Measurements from ENCODE around the gene NDUFB7.

DNA sequence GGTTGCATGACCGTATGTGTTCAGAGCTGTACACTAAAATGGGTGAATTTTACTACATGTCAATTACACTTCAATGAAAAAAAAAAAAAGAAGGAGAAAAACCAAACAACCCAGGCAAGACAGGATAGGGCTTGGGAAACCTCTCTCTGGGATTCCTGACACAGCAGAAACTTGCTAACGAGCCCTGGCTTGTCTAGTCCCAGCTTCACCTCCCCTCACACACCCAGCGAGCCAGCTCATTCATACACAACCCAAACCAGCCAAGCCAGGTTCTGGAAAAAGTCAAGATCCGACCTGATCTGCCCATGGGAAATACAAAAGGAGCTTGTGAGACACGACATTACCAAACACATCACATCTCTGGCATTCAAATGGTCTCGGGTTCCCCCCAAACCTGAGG is 46.1 kb downstream of the NDUFB7 start:
- TF ChIP-seq CTCF (conservative IDR thresholded peaks at IDR 0.05; ENCODE audit: low read length), result no peak
- no peak for TF ChIP-seq EZH2phosphoT487 (IDR thresholded peaks at IDR 0.05; ENCODE audit: borderline replicate concordance, low read depth, low read length)
